BJ (cell line): Measurements from ENCODE around the gene FGD5. TPM values are rescaled to one million over a fixed set of nuclear protein-coding genes. Genes with fewer than 3 reads are reported as not detected.

Experiments
- CTCF ChIA-PET: fragments of 350-600 bp; formaldehyde crosslinking; extraction: SDS; loops from one replicate; lab custom pipeline; 2021; ENCODE audit warnings: antibody characterized with exemption, inconsistent platforms; lab: Yijun Ruan, JAX
- POLR2A ChIA-PET: fragments of 300-600 bp; sonication (Branson Sonifier 250); formaldehyde crosslinking; extraction: SDS; loops from one replicate; lab custom pipeline; 2021; ENCODE audit warnings: antibody characterized with exemption; lab: Charles Lee
- DNase-seq: peaks from one replicate; pipeline ENCODE4 v3.0.0-alpha.2; 2011; ENCODE audit warnings: low read depth
- H3K27me3 ChIP-seq: 2 replicates; pipeline ENCODE4 v1.6.0; 2011; ENCODE audit warnings: low read length; ENCODE audit not compliant: control insufficient read depth, insufficient read depth
- H3K36me3 ChIP-seq: 2 replicates; pipeline ENCODE4 v1.5.1; 2011; ENCODE audit warnings: low read length; ENCODE audit not compliant: control insufficient read depth, insufficient read depth
- H3K4me3 ChIP-seq: 2 replicates; pipeline ENCODE4 v1.5.1; 2011; ENCODE audit warnings: low read depth, mild to moderate bottlenecking, control low read depth, low read length
- CTCF ChIP-seq: IDR thresholded peaks from 2 replicates; pipeline ENCODE4 v1.5.1; 2011; ENCODE audit warnings: low read depth, mild to moderate bottlenecking, control low read depth, inconsistent platforms, low read length, moderate library complexity; ENCODE audit not compliant: insufficient read depth
- polyA plus RNA-seq: library from polyadenylated mRNA; depleted of rRNA; stranded (reverse); fragments of >200 nt; gene quantifications from 2 replicates; pipeline ENCODE4 v1.2.3, GENCODE V29; 2011

FGD5 gene
- polyA plus RNA-seq, 1 experiment: not detected

- DNase-seq: no peak
- TF ChIP-seq CTCF: no peak
- ChIA-PET CTCF (no interaction called here), POLR2A (no interaction called here)
- Histone ChIP-seq H3K27me3 (no peaks in the 10 kb centered on the region; the same call in 1 of the 2 replicates), H3K36me3 (no peaks in the 10 kb centered on the region), H3K4me3 (no peak overlapping the region)
Measured at GRCh38 chr3:14864131-14864530, 45.4 kb downstream of the FGD5 start.

- ChIA-PET CTCF (no interaction called here), POLR2A (no interaction called here)
- H3K27me3 ChIP-seq: peaks cover 1% of the 10 kb centered on the region; the same call in 1 of the 2 replicates
- TF ChIP-seq CTCF: no peak
- H3K36me3 ChIP-seq: no peaks in the 10 kb centered on the region
- no peak overlapping the region for H3K4me3 ChIP-seq
- no peak for DNase-seq
Measured at GRCh38 chr3:14866627-14867026, 47.9 kb downstream of the FGD5 start.

GRCh38 chr3:14867936-14868570 is 49.3 kb downstream of the FGD5 start:
- H3K36me3 ChIP-seq: no peaks in the 10 kb centered on the region
- ChIA-PET POLR2A (no interaction called here), CTCF (no interaction called here)
- DNase-seq: no peak
- peaks cover 1% of the 10 kb centered on the region; the same call in 1 of the 2 replicates for H3K27me3 ChIP-seq
- TF ChIP-seq CTCF: no peak
- no peak overlapping the region for H3K4me3 ChIP-seq

GRCh38 chr3:14869917-14870782 is 51.4 kb downstream of the FGD5 start:
- 0 out of 2 replicates have a peak, but pooled peaks cover 1% of the 10 kb centered on the region for H3K27me3 ChIP-seq
- POLR2A ChIA-PET: no interaction called here
- no peak for DNase-seq
- no peak overlapping the region for H3K4me3 ChIP-seq
- TF ChIP-seq CTCF: no peak
- H3K36me3 ChIP-seq: no peaks in the 10 kb centered on the region
- CTCF ChIA-PET: no interaction called here

- Histone ChIP-seq H3K36me3 (no peaks in the 10 kb centered on the region), H3K27me3 (0 out of 2 replicates have a peak, but pooled peaks cover 1% of the 10 kb centered on the region), H3K4me3 (no peak overlapping the region)
- POLR2A ChIA-PET: no interaction called here
- no peak for TF ChIP-seq CTCF
- no peak for DNase-seq
- CTCF ChIA-PET: no interaction called here
Measured at GRCh38 chr3:14870783-14871060, 52.0 kb downstream of the FGD5 start.
